Mesendoderm (in vitro differentiated cells): ENCODE measurements around the gene SLFN5.

Experiments
- DNase-seq: peaks from one replicate; pipeline ENCODE4 v3.0.0; 2013
- H2AK5ac ChIP-seq: 2 replicates; pipeline ENCODE4 v1.6.1; 2013; ENCODE audit warnings: low read length, inconsistent platforms
- H2BK120ac ChIP-seq: 2 replicates; pipeline ENCODE4 v1.6.1; 2013; ENCODE audit warnings: low read depth, mild to moderate bottlenecking, low read length, moderate library complexity, mixed read lengths
- H2BK15ac ChIP-seq: replicated peaks from 2 replicates; pipeline ENCODE4 v1.6.1; 2013; ENCODE audit warnings: low read depth, mild to moderate bottlenecking, moderate library complexity
- H2BK5ac ChIP-seq: 2 replicates; pipeline ENCODE4 v1.6.1; 2013; ENCODE audit warnings: low read length, inconsistent platforms
- H3K18ac ChIP-seq: 2 replicates; pipeline ENCODE4 v1.6.1; 2013; ENCODE audit warnings: mild to moderate bottlenecking, low read length, mixed read lengths
- H3K23ac ChIP-seq: one replicate; pipeline ENCODE4 v1.6.1; 2013; ENCODE audit warnings: low read length
- H3K27ac ChIP-seq: 2 replicates; pipeline ENCODE4 v1.5.1; 2013; ENCODE audit warnings: low read depth, mild to moderate bottlenecking, inconsistent platforms, low read length, moderate library complexity
- H3K27me3 ChIP-seq: 2 replicates; pipeline ENCODE4 v1.6.1; 2013; ENCODE audit warnings: low read length, control low read depth, mild to moderate bottlenecking, inconsistent platforms; ENCODE audit not compliant: insufficient read depth, poor library complexity
- H3K36me3 ChIP-seq: 2 replicates; pipeline ENCODE4 v1.6.1; 2013; ENCODE audit warnings: low read length, inconsistent platforms; ENCODE audit not compliant: control insufficient read depth, insufficient read depth
- H3K4ac ChIP-seq: one replicate; pipeline ENCODE4 v1.6.1; 2013; ENCODE audit warnings: low read depth, mild to moderate bottlenecking, low read length, moderate library complexity
- H3K4me1 ChIP-seq: 2 replicates; pipeline ENCODE4 v1.6.1; 2013; ENCODE audit warnings: low read depth, low read length, inconsistent platforms; ENCODE audit not compliant: control insufficient read depth
- H3K4me2 ChIP-seq: 2 replicates; pipeline ENCODE4 v1.6.1; 2013; ENCODE audit warnings: low read length
- H3K4me3 ChIP-seq: 2 replicates; pipeline ENCODE4 v1.5.1; 2013; ENCODE audit warnings: mild to moderate bottlenecking, low read length
- H3K56ac ChIP-seq: one replicate; pipeline ENCODE4 v1.6.1; 2013; ENCODE audit warnings: low read length
- H3K79me1 ChIP-seq: 2 replicates; pipeline ENCODE4 v1.6.1; 2013; ENCODE audit warnings: low read length, inconsistent platforms
- H3K79me2 ChIP-seq: 2 replicates; pipeline ENCODE4 v1.6.1; 2013; ENCODE audit warnings: mild to moderate bottlenecking, low read length; ENCODE audit not compliant: control insufficient read depth, insufficient read depth
- H3K9ac ChIP-seq: 2 replicates; pipeline ENCODE4 v1.6.1; 2013; ENCODE audit warnings: low read length, inconsistent platforms
- H4K5ac ChIP-seq: one replicate; pipeline ENCODE4 v1.6.1; 2013; ENCODE audit warnings: low read length
- H4K8ac ChIP-seq: one replicate; pipeline ENCODE4 v1.6.1; 2013; ENCODE audit warnings: low read depth, mild to moderate bottlenecking, control low read depth, low read length, moderate library complexity
- WGBS: extraction: QIAGEN DNeasy Blood & Tissue Kit; methylation state at CpG from one replicate; pipeline ENCODE4 v1.1.7; 2013; ENCODE audit warnings: low lambda C conversion rate, missing lambda C conversion rate; ENCODE audit not compliant: insufficient coverage; ENCODE audit errors: extremely low coverage; 5-methylcytosine and 5-hydroxymethylcytosine counted together

Gene SLFN5

DNA sequence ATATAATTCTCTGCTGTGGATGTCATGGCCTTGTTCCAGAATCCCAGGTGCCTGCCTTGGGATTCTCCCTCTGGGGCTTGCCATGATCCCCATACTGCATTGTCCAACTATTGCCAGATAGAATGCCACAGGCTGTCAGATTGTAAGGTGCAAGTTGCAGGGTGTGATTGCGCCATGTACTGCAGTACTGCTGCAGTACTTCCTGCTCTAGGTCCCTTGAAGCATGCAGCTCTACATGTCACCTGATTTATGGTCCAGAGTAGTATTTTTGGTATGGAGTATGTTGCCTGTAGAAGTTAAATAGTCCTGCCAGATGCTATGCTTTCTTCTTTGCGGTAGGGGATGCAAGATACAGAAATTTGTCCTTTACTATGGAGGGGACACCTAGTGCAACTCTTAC is 7.0 kb upstream of the SLFN5 start:
- no peak overlapping the region for H3K9ac ChIP-seq
- H3K27me3 ChIP-seq: no peaks in the 10 kb centered on the region
- H2BK15ac ChIP-seq: no peak overlapping the region
- H3K4me2 ChIP-seq: no peak overlapping the region
- H3K56ac ChIP-seq: no peak overlapping the region
- WGBS: no CpG with 5 or more reads among the region's 2 CpGs
- no peaks in the 10 kb centered on the region for H3K79me1 ChIP-seq
- H3K4me3 ChIP-seq: no peak overlapping the region
- H3K23ac ChIP-seq: no peak overlapping the region
- DNase-seq: no peak
- H3K4me1 ChIP-seq: no peaks in the 10 kb centered on the region
- H2BK5ac ChIP-seq: no peak overlapping the region
- no peak overlapping the region for H2BK120ac ChIP-seq
- no peaks in the 10 kb centered on the region for H3K79me2 ChIP-seq
- no peak overlapping the region for H2AK5ac ChIP-seq
- H4K8ac ChIP-seq: no peak overlapping the region
- no peak overlapping the region for H3K4ac ChIP-seq
- H4K5ac ChIP-seq: no peak overlapping the region
- H3K36me3 ChIP-seq: no peaks in the 10 kb centered on the region
- no peak overlapping the region for H3K27ac ChIP-seq
- H3K18ac ChIP-seq: no peak overlapping the region

DNA sequence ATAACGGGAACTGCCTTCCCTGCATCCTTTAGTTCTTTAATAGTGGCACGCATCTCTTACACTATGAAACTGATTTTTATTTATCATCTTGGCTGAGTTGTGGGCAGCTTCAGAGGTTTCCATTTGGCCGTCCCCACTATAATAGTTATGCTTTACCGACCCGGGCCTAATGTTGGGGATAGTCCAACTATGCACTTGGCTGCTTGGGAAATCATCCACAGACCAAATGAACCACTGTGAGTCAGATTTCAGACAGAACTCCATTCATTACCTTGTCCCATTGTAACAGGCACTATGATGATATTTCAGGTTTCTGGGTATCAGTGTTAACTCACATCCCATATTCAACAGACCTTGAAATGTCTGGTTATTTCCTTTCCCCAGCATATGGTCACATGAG is 6.1 kb upstream of the SLFN5 start:
- H2BK120ac ChIP-seq: no peak overlapping the region
- H3K4me1 ChIP-seq: no peaks in the 10 kb centered on the region
- no peak overlapping the region for H3K56ac ChIP-seq
- H3K79me1 ChIP-seq: no peaks in the 10 kb centered on the region
- no peak overlapping the region for H3K4me3 ChIP-seq
- no peak for DNase-seq
- no peaks in the 10 kb centered on the region for H3K27me3 ChIP-seq
- no peak overlapping the region for H3K18ac ChIP-seq
- H2AK5ac ChIP-seq: no peak overlapping the region
- H2BK15ac ChIP-seq: no peak overlapping the region
- no peak overlapping the region for H3K23ac ChIP-seq
- H3K9ac ChIP-seq: no peak overlapping the region
- no peaks in the 10 kb centered on the region for H3K79me2 ChIP-seq
- no peaks in the 10 kb centered on the region for H3K36me3 ChIP-seq
- no peak overlapping the region for H3K4ac ChIP-seq
- no peak overlapping the region for H4K8ac ChIP-seq
- H3K27ac ChIP-seq: no peak overlapping the region
- no peak overlapping the region for H4K5ac ChIP-seq
- no peak overlapping the region for H3K4me2 ChIP-seq
- H2BK5ac ChIP-seq: no peak overlapping the region
- WGBS: no CpG with 5 or more reads among the region's 5 CpGs

DNA sequence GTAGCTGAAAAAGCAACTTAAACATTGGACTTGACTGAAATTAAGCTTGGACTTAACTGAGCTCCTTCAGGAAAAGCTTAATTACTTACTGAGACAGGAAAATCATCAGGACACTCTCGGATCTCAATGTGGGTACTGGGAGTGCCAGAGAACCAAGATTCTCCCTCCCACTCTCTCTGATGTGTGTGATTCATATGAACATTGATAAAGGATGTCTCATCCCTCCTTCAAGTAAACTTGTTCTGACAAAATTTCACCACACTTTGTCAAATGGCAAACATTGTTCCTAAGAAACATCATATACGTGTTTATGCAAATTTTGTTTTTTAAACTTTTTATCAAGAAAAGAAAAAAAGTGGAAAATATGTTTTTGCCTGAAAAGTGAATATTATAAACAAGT is 4.1 kb upstream of the SLFN5 start:
- H4K8ac ChIP-seq: no peak overlapping the region
- no peak overlapping the region for H3K27ac ChIP-seq
- H3K56ac ChIP-seq: no peak overlapping the region
- no peaks in the 10 kb centered on the region for H3K79me2 ChIP-seq
- H2BK5ac ChIP-seq: no peak overlapping the region
- H3K23ac ChIP-seq: no peak overlapping the region
- no peak overlapping the region for H2BK120ac ChIP-seq
- no peak overlapping the region for H2BK15ac ChIP-seq
- no peaks in the 10 kb centered on the region for H3K36me3 ChIP-seq
- no peak overlapping the region for H2AK5ac ChIP-seq
- H3K18ac ChIP-seq: no peak overlapping the region
- H3K27me3 ChIP-seq: no peaks in the 10 kb centered on the region
- H3K4me1 ChIP-seq: no peaks in the 10 kb centered on the region
- H3K4me3 ChIP-seq: no peak overlapping the region
- peaks cover 2% of the 10 kb centered on the region for H3K79me1 ChIP-seq
- no peak overlapping the region for H3K4me2 ChIP-seq
- no peak overlapping the region for H3K9ac ChIP-seq
- H4K5ac ChIP-seq: no peak overlapping the region
- H3K4ac ChIP-seq: no peak overlapping the region
- no CpG with 5 or more reads among the region's 2 CpGs for WGBS
- no peak for DNase-seq

DNA sequence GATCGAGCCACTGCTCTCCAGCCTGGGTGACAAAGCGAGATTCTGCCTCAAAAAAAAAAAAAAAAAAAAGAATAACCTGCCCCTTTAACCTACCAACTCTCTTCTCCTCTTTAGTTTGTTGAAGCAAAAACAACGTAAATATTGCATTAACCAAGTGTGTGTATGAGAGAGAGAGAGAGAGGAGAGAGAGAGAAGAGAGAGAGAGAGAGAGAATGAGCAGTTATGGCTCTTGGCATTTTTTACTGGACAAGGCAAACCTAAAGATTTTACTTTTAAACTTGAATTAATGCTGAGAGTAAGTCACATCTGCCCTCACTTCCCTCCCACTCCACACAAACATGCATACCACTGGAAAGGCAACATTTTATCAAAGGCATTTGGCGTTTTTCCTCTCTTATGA is 3.0 kb upstream of the SLFN5 start:
- Histone ChIP-seq H3K27ac (no peak overlapping the region), H2BK5ac (no peak overlapping the region), H3K18ac (no peak overlapping the region)

DNA sequence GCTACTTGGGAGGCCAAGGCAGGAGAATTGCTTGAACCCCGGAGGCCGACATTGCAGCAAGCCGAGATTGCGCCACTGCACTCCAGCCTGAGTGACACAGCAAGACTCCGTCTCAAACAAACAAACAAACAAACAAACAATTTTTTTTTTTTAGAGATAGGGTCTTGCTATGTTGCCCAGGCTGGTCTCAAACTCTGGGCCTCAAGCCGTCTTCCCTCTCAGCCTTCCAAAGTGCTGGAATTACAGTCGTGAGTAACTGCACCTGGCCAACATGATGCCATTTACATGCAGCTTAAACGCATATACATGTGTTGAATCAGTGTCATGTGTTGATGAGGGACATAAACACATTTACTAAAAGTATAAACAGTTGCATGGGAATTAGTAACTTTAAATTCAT is 2.0 kb upstream of the SLFN5 start:
- no peak overlapping the region for H2BK15ac ChIP-seq

More for the DNA sequence above, 3.0 kb upstream of the SLFN5 start:
- no peaks in the 10 kb centered on the region for H3K36me3 ChIP-seq
- no peaks in the 10 kb centered on the region for H3K79me2 ChIP-seq
- DNase-seq: no peak
- no peak overlapping the region for H3K23ac ChIP-seq
- H4K8ac ChIP-seq: no peak overlapping the region
- H2AK5ac ChIP-seq: no peak overlapping the region
- H3K79me1 ChIP-seq: peaks cover 2% of the 10 kb centered on the region
- no peaks in the 10 kb centered on the region for H3K4me1 ChIP-seq
- no peak overlapping the region for H3K4ac ChIP-seq
- H3K56ac ChIP-seq: no peak overlapping the region
- no peak overlapping the region for H2BK15ac ChIP-seq
- no peaks in the 10 kb centered on the region for H3K27me3 ChIP-seq
- no peak overlapping the region for H3K4me2 ChIP-seq
- no peak overlapping the region for H4K5ac ChIP-seq
- WGBS: no CpG with 5 or more reads among the region's 4 CpGs
- H3K4me3 ChIP-seq: no peak overlapping the region
- no peak overlapping the region for H3K9ac ChIP-seq
- no peak overlapping the region for H2BK120ac ChIP-seq

DNA sequence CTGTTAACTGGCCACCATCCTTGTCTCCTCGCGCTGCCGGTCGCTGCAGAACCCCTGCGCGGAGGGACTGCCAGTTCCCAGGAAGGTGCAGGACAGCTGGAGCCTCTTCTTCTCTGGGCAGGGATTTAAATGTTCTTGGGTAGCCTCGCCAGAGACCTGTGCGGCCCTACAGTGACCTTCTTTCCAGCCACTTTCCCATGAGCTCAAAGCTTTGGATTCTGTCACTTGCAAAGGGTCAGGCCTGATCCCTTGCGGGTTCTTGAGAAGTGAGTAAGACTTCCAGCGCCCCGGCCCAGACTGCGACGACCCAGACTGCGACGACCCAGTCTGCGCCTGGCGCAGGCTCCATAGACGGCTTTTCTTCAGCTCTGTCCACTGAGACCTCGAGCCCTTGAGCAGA is 1.4 kb upstream of the SLFN5 start:
- no CpG with 5 or more reads among the region's 19 CpGs for WGBS
- H3K4ac ChIP-seq: no peak overlapping the region
- peak overlapping the region; percentile 83 for H3K56ac ChIP-seq
- H2BK120ac ChIP-seq: no peak overlapping the region
- no peak overlapping the region for H3K18ac ChIP-seq
- no peak overlapping the region for H4K5ac ChIP-seq
- no peak overlapping the region for H2BK15ac ChIP-seq
- no peak overlapping the region for H3K27ac ChIP-seq
- H3K9ac ChIP-seq: peak overlapping the region; percentile 46
- no peak overlapping the region for H3K4me2 ChIP-seq
- H3K23ac ChIP-seq: no peak overlapping the region
- no peaks in the 10 kb centered on the region for H3K36me3 ChIP-seq
- H2AK5ac ChIP-seq: no peak overlapping the region
- H2BK5ac ChIP-seq: no peak overlapping the region
- peaks cover 2% of the 10 kb centered on the region for H3K79me1 ChIP-seq
- H3K79me2 ChIP-seq: no peaks in the 10 kb centered on the region
- H4K8ac ChIP-seq: no peak overlapping the region
- peak; percentile 10 for DNase-seq
- no peaks in the 10 kb centered on the region for H3K4me1 ChIP-seq
- no peak overlapping the region for H3K4me3 ChIP-seq
- H3K27me3 ChIP-seq: no peaks in the 10 kb centered on the region

More for the DNA sequence above, 2.0 kb upstream of the SLFN5 start:
- no peak overlapping the region for H3K4me3 ChIP-seq
- no peak for DNase-seq
- no peaks in the 10 kb centered on the region for H3K79me2 ChIP-seq
- H3K4me1 ChIP-seq: no peaks in the 10 kb centered on the region
- no peak overlapping the region for H3K27ac ChIP-seq
- no peak overlapping the region for H2AK5ac ChIP-seq
- no peak overlapping the region for H2BK5ac ChIP-seq
- H3K23ac ChIP-seq: no peak overlapping the region
- H3K9ac ChIP-seq: no peak overlapping the region
- H3K36me3 ChIP-seq: no peaks in the 10 kb centered on the region
- no peak overlapping the region for H4K8ac ChIP-seq
- peaks cover 2% of the 10 kb centered on the region for H3K79me1 ChIP-seq
- H2BK120ac ChIP-seq: no peak overlapping the region
- H3K4ac ChIP-seq: no peak overlapping the region
- no peak overlapping the region for H3K18ac ChIP-seq
- H3K4me2 ChIP-seq: no peak overlapping the region
- no peaks in the 10 kb centered on the region for H3K27me3 ChIP-seq
- no peak overlapping the region for H3K56ac ChIP-seq
- H4K5ac ChIP-seq: no peak overlapping the region
- no CpG with 5 or more reads among the region's 8 CpGs for WGBS
